ENCODE data around the gene MORN1. TPM values are rescaled to one million over a fixed set of nuclear protein-coding genes. Genes with fewer than 3 reads are reported as not detected.

The MORN1 gene
- total RNA-seq, 1 donor, result 9.5 TPM

DNA sequence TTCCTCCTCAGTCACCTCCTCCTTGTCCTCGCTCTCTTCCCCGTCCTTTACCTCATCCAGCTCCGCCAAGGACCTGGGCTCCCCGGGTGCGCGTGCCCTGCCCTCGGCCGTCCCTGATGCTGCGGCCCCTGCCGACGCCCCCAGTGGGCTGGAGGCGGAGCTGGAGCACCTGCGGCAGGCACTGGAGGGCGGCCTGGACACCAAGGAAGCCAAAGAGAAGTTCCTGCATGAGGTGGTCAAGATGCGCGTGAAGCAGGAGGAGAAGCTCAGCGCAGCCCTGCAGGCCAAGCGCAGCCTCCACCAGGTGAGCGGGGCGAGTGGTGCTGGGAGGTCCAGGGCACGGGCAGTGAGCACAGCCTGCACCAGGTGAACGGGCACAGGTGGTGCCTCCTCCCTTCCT is 87.1 kb downstream of the MORN1 start:
- TF ChIP-seq, protein P1, sequence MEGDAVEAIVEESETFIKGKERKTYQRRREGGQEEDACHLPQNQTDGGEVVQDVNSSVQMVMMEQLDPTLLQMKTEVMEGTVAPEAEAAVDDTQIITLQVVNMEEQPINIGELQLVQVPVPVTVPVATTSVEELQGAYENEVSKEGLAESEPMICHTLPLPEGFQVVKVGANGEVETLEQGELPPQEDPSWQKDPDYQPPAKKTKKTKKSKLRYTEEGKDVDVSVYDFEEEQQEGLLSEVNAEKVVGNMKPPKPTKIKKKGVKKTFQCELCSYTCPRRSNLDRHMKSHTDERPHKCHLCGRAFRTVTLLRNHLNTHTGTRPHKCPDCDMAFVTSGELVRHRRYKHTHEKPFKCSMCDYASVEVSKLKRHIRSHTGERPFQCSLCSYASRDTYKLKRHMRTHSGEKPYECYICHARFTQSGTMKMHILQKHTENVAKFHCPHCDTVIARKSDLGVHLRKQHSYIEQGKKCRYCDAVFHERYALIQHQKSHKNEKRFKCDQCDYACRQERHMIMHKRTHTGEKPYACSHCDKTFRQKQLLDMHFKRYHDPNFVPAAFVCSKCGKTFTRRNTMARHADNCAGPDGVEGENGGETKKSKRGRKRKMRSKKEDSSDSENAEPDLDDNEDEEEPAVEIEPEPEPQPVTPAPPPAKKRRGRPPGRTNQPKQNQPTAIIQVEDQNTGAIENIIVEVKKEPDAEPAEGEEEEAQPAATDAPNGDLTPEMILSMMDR (IDR thresholded peaks at IDR 0.05; ENCODE audit: insufficient read depth, low read depth, low read length), result no peak
- DNase-seq (ENCODE audit: low read depth), result no peak
- H3K4me3 ChIP-seq (ENCODE audit: low read depth, low read length), result no peak overlapping the region

DNA sequence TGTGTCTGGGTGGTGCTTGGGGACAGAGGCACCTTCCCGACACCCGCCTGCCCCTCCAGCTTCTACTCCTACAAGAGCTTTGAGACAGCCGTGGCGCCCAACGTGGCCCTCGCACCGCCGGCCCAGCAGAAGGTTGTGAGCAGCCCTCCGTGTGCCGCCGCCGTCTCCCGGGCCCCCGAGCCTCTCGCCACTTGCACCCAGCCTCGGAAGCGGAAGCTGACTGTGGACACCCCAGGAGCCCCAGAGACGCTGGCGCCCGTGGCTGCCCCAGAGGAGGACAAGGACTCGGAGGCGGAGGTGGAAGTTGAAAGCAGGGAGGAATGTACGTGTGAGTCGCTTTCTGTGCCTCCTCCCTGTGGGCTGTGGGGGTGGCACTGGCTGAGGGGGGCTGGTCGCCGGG is 87.6 kb downstream of the MORN1 start:
- TF ChIP-seq, protein P1 (IDR thresholded peaks at IDR 0.05; ENCODE audit: insufficient read depth, low read depth, low read length), result no peak
- DNase-seq (ENCODE audit: low read depth), result no peak
- H3K4me3 ChIP-seq (ENCODE audit: low read depth, low read length), result no peak overlapping the region

DNA sequence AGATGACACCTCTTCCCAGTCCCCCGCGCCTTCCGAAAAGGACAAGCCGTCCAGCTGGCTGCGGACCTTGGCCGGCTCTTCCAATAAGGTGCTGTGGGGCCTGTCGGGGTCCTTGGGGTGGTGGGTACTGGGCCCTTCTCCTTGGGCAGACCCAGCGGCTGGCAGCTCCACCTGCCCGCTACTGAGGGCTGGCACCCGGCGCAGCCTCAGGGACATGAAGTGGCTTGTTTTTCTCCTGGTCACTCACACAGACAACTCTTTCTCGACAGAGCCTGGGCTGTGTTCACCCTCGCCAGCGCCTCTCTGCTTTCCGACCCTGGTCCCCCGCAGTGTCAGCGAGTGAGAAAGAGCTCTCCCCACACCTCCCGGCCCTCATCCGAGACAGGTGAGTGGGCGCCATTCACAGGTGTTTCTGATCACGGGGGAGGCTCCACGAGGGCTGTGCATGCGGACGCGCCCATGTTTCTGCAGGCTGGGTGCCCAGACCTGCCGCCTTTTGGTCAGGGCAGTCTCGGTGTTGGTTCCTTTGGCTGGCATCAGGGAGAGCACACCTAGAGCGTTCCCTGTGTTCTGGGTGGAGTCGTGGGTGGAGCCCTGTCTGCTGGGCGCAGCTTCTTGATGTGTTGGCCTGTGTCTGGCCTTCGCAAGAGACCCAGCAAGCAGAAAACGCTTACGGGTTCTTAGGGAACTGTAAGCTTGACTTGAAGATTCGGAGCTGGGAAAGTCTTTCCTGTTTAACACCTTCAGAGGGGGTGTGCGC is 88.2 kb downstream of the MORN1 start:
- H3K4me3 ChIP-seq (ENCODE audit: low read depth, low read length), result no peak overlapping the region
- DNase-seq (ENCODE audit: low read depth), result no peak
- TF ChIP-seq, protein P1 (IDR thresholded peaks at IDR 0.05; ENCODE audit: insufficient read depth, low read depth, low read length), result no peak

DNA sequence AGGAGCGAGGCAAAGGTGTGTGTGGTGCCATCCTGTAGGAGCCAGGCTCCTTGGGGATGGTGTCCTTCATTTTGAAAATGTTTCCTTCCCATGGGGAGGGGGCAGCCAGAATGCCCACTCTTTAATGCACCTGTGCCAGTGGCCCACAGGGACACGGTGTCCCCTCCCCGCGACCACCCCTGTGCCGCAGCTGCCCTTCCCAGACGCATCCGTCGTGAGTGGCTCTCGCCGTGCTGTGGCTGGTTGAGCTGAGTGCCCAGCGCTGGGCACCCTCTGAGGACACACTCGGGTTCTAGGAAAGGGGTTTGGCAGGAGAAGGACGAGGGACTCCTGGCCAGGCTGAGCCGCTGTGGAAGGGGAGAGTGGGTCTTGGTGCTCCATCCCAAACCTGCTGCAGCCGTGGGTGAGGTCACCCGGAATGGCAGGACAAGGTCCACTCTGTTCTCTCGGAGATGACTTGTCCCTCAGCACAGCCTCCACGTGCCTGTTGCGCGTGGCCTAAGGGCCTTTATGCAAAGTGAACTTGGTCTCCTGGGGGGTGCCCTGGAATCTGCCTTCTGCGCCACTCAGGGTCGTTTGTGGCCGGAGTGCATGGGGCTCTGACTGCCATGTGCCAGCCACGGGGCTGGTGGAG is 88.9 kb downstream of the MORN1 start:
- DNase-seq (ENCODE audit: low read depth), result no peak
- H3K4me3 ChIP-seq (ENCODE audit: low read depth, low read length), result no peak overlapping the region
- TF ChIP-seq, protein P1 (IDR thresholded peaks at IDR 0.05; ENCODE audit: insufficient read depth, low read depth, low read length), result no peak

DNA sequence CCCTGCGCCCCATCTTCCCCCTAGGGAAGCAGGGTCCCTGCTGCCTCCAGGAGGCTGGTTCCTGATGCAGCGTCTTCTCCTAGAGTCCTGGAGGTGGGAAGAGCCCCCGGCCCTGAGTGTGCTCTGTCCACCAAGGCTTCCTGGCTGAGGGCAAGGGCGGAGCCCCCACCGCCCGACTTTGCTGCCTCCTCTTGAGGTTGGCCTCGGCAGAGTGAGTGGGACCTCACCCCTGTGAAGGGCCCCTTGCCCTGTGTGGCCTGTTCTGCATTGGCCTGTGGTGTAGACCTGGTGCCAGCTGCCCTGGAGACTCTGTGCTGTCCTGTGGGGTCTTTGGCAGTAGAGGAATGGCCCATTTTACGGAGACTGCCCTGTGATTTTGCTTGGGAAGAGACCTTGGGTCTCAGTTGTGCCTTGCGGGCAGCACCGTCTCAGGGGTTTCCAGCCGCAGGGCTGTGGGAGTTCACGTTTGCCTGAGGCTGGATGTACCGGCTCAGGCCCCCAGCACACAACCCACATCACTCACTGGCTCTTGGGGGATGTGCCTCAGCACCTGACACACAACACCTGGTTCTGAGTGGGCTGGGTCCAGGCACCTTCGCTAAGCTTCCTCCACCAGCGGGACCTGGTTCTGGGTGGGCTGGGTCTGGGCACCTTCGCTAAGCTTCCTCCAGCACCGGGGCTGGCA is 89.6 kb downstream of the MORN1 start:
- TF ChIP-seq, protein P1 (IDR thresholded peaks at IDR 0.05; ENCODE audit: insufficient read depth, low read depth, low read length), result no peak

DNA sequence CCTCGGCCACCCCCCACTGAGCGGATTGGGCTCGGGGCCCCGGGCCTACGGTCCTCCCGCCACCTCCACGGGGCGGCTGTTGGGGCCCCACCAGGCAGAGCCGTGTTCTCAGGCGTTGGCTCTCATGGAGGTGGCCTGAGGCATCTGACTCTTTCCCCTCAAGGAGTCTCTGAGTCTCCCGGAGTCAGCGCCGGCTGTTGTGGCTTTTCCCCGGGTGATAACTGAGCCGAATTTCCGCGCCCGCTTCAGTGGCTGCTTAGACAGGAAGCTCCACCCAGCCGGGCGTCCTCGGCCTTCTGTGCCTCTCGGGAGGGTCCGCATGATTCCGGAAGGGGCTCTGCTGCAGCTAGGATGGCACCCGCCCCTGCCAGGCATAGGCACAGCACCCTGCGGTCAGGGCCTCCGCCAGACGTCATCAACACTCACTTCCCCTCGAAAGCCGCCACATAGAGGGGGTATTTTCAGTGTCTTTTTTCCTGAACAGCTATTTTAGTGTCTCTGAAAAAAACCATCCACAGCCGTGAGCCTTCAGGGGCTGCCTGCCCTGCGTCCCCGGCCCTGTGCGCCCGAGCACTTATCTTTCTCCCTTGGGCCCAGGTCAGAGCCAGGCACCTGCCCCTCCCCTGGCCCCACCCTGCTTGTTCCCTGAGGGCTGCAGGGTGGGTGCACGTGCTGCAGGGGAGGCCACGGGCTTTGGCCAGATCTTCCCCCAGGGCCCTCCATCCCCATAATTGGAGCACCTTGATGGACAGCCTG is 90.3 kb downstream of the MORN1 start:
- no peak overlapping the region for H3K4me3 ChIP-seq (ENCODE audit: low read depth, low read length)
- TF ChIP-seq, protein P1 (IDR thresholded peaks at IDR 0.05; ENCODE audit: insufficient read depth, low read depth, low read length), result no peak
- peak; percentile 72 for DNase-seq (ENCODE audit: low read depth)

More for the DNA sequence above, 89.6 kb downstream of the MORN1 start:
- no peak for DNase-seq (ENCODE audit: low read depth)
- H3K4me3 ChIP-seq (ENCODE audit: low read depth, low read length), result no peak overlapping the region
